ENCODE measurements around the gene SLC26A11. TPM values are rescaled to one million over a fixed set of nuclear protein-coding genes. Genes with fewer than 3 reads are reported as not detected.
"Not testable (repeated sequence)": the region's sequence is repeated elsewhere in the genome, so short reads cannot be mapped to it uniquely, and the experiment has no call there.

SLC26A11 gene
- total and polyA plus RNA-seq, 7 donors, result 2.2 to 5.1 (median 3.2) TPM

DNA sequence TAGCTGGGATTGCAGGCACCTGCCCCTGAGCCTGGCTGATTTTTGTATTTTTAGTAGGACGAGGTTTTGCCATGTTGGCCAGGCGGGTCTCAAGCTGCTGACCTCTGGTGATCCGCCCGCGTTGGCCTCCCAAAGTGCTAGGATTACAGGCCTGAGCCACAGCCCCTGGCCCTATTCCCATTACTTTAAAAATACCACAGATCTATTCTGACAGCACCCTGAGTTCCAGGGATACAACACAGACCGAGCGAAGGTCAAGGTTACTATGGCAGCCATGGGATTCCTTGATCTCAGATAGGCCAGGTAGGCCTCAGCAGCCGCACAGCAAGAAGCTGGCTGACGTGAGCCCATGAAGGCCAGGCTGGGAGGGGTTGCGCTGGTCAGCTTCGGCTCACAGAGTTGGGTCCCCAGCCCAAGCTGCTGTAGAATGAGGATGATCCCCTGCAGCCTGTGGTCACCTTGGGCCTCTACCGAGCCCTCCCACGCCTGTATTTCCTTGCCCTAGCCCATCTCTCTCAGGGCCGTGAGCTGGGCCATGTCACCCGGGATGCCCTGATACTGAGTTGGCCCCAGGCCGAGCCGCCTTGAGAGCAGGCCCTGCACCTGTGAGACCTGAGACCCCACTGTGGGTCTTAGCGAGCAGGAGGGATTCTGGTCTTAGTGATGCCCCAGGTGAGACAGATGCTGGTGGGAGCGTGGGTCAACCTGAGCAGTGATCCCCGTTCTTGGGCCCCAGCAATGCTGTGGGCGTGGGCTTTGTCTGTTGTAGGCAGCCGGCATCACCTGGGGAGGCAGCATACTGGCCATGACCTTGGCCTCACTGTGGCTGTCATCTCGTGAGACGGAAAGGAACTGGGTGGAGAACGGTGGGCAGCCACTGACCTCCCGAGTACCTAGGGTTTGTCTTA, 23.6 kb downstream of the SLC26A11 start:
- H3K4me3 ChIP-seq, result no peak overlapping the region
- no peaks in the 10 kb centered on the region for H3K9me3 ChIP-seq
- WGBS, 3 donors, result 66 to 82% (median 69%) methylated on average over 26 of the region's 26 CpGs
- peaks cover 0 to 44% of the 10 kb centered on the region in 2 donors for H3K36me3 ChIP-seq (ENCODE audit: insufficient read depth in 1 of 2, low read depth in 1 of 2)
- intact Hi-C loops (cut with DNase I), result no loop called here
- ATAC-seq, result peak; percentile 60 to 89 (median 84)
- no peaks in the 10 kb centered on the region for H3K27me3 ChIP-seq (ENCODE audit: insufficient read depth in 3 of 3, low read length in 2 of 3)
- TF ChIP-seq, protein P1, sequence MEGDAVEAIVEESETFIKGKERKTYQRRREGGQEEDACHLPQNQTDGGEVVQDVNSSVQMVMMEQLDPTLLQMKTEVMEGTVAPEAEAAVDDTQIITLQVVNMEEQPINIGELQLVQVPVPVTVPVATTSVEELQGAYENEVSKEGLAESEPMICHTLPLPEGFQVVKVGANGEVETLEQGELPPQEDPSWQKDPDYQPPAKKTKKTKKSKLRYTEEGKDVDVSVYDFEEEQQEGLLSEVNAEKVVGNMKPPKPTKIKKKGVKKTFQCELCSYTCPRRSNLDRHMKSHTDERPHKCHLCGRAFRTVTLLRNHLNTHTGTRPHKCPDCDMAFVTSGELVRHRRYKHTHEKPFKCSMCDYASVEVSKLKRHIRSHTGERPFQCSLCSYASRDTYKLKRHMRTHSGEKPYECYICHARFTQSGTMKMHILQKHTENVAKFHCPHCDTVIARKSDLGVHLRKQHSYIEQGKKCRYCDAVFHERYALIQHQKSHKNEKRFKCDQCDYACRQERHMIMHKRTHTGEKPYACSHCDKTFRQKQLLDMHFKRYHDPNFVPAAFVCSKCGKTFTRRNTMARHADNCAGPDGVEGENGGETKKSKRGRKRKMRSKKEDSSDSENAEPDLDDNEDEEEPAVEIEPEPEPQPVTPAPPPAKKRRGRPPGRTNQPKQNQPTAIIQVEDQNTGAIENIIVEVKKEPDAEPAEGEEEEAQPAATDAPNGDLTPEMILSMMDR (IDR thresholded peaks at IDR 0.05), result no peak
- H3K4me1 ChIP-seq, result no peaks in the 10 kb centered on the region
- DNase-seq, result peak; percentile 19 to 41
- peak overlapping the region; percentile 61 for H3K27ac ChIP-seq

DNA sequence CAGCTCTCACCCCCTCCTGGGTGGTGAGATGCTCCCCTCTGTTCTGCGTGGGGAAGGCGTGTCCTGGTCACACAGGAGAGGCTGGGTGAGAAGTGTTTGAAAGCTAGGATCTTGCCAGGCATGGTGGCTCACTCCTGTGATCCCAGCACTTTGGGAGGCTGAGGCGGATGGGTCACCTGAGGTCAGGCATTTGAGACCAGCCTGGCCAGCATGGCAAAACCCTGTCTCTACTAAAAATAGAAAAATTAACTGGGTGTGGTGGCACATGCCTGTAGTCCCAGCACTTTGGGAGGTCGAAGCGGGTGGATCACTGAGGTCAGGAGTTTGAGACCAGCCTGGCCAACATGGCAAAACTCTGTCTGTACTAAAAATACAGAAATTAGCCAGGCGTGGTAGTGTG, 24.2 kb downstream of the SLC26A11 start:
- ATAC-seq (peak in 2 of 4 donors; percentile 28), DNase-seq (peak in 1 of 2 donors; percentile 35)
- Histone ChIP-seq H3K36me3 (ENCODE audit: insufficient read depth in 1 of 2, low read depth in 1 of 2) (peaks cover 0 to 48% of the 10 kb centered on the region in 2 donors), H3K27ac (peak overlapping the region; percentile 61)
- H3K27me3 ChIP-seq (ENCODE audit: insufficient read depth in 3 of 3, low read length in 2 of 3); H3K9me3 ChIP-seq; H3K4me3 ChIP-seq; intact Hi-C loops (cut with DNase I); H3K4me1 ChIP-seq: not testable (repeated sequence)
- 52 to 83% (median 55%) methylated on average over 6 of the region's 6 CpGs for WGBS, 3 donors

DNA sequence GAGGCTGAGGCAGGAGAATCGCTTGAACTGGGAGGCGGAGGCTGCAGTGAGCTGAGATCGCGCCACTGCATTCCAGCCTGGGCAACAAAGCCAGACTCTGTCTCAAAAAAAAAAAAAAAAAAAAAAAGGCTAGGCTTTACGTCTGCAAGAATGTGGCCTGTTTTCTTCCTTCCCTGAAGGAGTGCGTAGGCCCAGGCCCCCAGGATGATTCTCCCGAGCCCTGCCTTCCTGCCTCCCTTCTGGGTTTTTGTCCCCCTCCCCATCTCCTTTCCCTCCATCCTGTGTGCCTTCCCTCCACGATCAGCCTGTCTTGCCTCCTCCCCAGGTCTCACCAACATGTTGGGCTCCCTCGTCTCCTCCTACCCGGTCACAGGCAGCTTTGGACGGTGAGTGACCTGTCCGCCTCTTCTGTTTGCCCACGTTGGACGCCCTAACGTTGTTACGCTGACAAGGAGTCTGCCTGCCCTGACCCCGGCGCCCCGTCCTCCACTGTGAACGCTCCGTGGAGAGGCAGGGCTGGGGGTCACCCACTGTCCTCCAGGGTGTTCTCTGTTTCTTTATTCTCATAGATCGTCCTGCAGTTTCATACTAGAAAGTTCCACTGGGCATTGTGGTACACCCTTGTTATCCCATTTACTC, 24.8 kb downstream of the SLC26A11 start:
- WGBS, 3 donors, result 88 to 90% (median 89%) methylated on average over 22 of the region's 22 CpGs
- H3K4me3 ChIP-seq, result no peak overlapping the region
- peaks cover 0 to 48% of the 10 kb centered on the region in 2 donors for H3K36me3 ChIP-seq (ENCODE audit: insufficient read depth in 1 of 2, low read depth in 1 of 2)
- H3K27ac ChIP-seq, result no peak overlapping the region
- H3K4me1 ChIP-seq, result no peaks in the 10 kb centered on the region
- intact Hi-C loops (cut with DNase I), result no loop called here
- H3K9me3 ChIP-seq, result no peaks in the 10 kb centered on the region
- no peaks in the 10 kb centered on the region for H3K27me3 ChIP-seq (ENCODE audit: insufficient read depth in 3 of 3, low read length in 2 of 3)
- DNase-seq (peak in 1 of 2 donors; percentile 25), ATAC-seq (no peak)
- TF ChIP-seq, protein P1 (IDR thresholded peaks at IDR 0.05), result no peak

- intact Hi-C loops (cut with DNase I), result no loop called here
- TF ChIP-seq, protein P1 (IDR thresholded peaks at IDR 0.05), result no peak
- Histone ChIP-seq H3K9me3 (no peaks in the 10 kb centered on the region), H3K4me3 (no peak overlapping the region), H3K27ac (no peak overlapping the region), H3K36me3 (ENCODE audit: insufficient read depth in 1 of 2, low read depth in 1 of 2) (peaks cover 0 to 50% of the 10 kb centered on the region in 2 donors), H3K27me3 (ENCODE audit: insufficient read depth in 3 of 3, low read length in 2 of 3) (no peaks in the 10 kb centered on the region), H3K4me1 (no peaks in the 10 kb centered on the region)
- ATAC-seq (no peak), DNase-seq (peak in 1 of 2 donors; percentile 44)
- WGBS, 3 donors, result 91 to 95% (median 92%) methylated on average over 26 to 27 of the region's 27 CpGs
Measured at GRCh38 chr17:80245566-80246265, 25.5 kb downstream of the SLC26A11 start.
